HT-29 (cell line): ENCODE data around the gene CD99L2. TPM values are rescaled to one million over a fixed set of nuclear protein-coding genes. Genes with fewer than 3 reads are reported as not detected.

Experiments
- DNase-seq: peaks from one replicate; pipeline ENCODE4 v3.0.0-alpha.2; 2015; ENCODE audit warnings: low spot score
- total RNA-seq: library from RNA; depleted of rRNA; stranded (reverse); fragments of >200 nt; shearing (Covaris generic); gene quantifications from 2 replicates; pipeline ENCODE4 v1.2.3, GENCODE V29; 2014; rRNA removed

CD99L2 gene
- total RNA-seq, 1 experiment from 2014 or later: 3.3 TPM

GRCh38 chrX:150765237-150765636, 133.2 kb downstream of the CD99L2 start:
- no peak for DNase-seq

- DNase-seq: no peak
Measured at GRCh38 chrX:150763810-150764209, 134.7 kb downstream of the CD99L2 start.

- no peak for DNase-seq
Measured at GRCh38 chrX:150763303-150763797, 135.1 kb downstream of the CD99L2 start.

- DNase-seq: no peak
Measured at GRCh38 chrX:150762258-150763165, 136.0 kb downstream of the CD99L2 start.

GRCh38 chrX:150761819-150762216, 136.7 kb downstream of the CD99L2 start:
- DNase-seq: no peak

- DNase-seq: no peak
Measured at GRCh38 chrX:150761176-150761818, 137.2 kb downstream of the CD99L2 start.

- no peak for DNase-seq
Measured at GRCh38 chrX:150759568-150760416, 138.7 kb downstream of the CD99L2 start.

GRCh38 chrX:150757371-150757770, 141.1 kb downstream of the CD99L2 start:
- DNase-seq: no peak

- no peak for DNase-seq
Measured at GRCh38 chrX:150753968-150754367, 144.5 kb downstream of the CD99L2 start.

GRCh38 chrX:150753357-150753756, 145.1 kb downstream of the CD99L2 start:
- no peak for DNase-seq

GRCh38 chrX:150752124-150752523, 146.3 kb downstream of the CD99L2 start:
- no peak for DNase-seq

GRCh38 chrX:150736475-150736874, 162.0 kb downstream of the CD99L2 start:
- DNase-seq: no peak

GRCh38 chrX:150731795-150732194, 166.7 kb downstream of the CD99L2 start:
- DNase-seq: no peak

GRCh38 chrX:150730719-150731118, 167.7 kb downstream of the CD99L2 start:
- DNase-seq: no peak

- no peak for DNase-seq
Measured at GRCh38 chrX:150729956-150730355, 168.5 kb downstream of the CD99L2 start.

GRCh38 chrX:150719621-150720020, 178.8 kb downstream of the CD99L2 start:
- no peak for DNase-seq

Other genes starting within 250 kb of the CD99L2 start
- gene MTMR1, start 205.3 kb downstream of the CD99L2 start, total RNA-seq: 17.6 and 22.7 TPM in 2 replicates
- gene HMGB3, start 84.7 kb upstream of the CD99L2 start, total RNA-seq: 26.7 and 33.0 TPM in 2 replicates